Body of pancreas (tissue), 4 donors: ENCODE data around the gene HPN.
A peak's percentile ranks its signal among the peaks of the same experiment; 100 is the strongest.

ENCODE experiments used
- CTCF ChIP-seq, 7 experiments: fragments of 450-650 bp in 4 of 7; fragments of 200-600 bp in 3 of 7; sonication (generic) in 3 of 7; IDR thresholded peaks; one replicate each; pipeline ENCODE4 v1.5.1; 2016 to 2019; ENCODE audit warnings: antibody characterized with exemption in 7 of 7
- POLR2A ChIP-seq, 3 donors: fragments of 450-650 bp; IDR thresholded peaks; one replicate each; pipeline ENCODE4 v1.6.1; 2016; ENCODE audit warnings: antibody characterized with exemption in 3 of 3, mild to moderate bottlenecking in 2 of 3

- peak in 1 of 7 experiments; percentile 4 for TF ChIP-seq CTCF (IDR thresholded peaks at IDR 0.05)
- peak; percentile 60 to 78 (median 71) for TF ChIP-seq POLR2A (IDR thresholded peaks at IDR 0.05)
Measured at GRCh38 chr19:35040826-35041547, 534 bp upstream of the HPN start.
